Tibial artery (tissue), 4 donors: ENCODE measurements around the gene HACD3.
A peak's percentile ranks its signal among the peaks of the same experiment; 100 is the strongest.

Experiments used
- DNase-seq, 2 donors: peaks; one replicate each; pipeline ENCODE4 v3.0.0-alpha.2; 2019
- H3K27ac ChIP-seq, 2 donors: fragments of 200-600 bp; sonication (generic) in 1 of 2; 1 replicate in 1 of 2; 2 replicates in 1 of 2; pipeline ENCODE4 v1.5.1; 2018 to 2019; ENCODE audit warnings: mild to moderate bottlenecking in 1 of 2
- H3K27me3 ChIP-seq, 2 donors: fragments of 200-600 bp; sonication (generic) in 1 of 2; one replicate each; pipeline versions ENCODE4 v1.5.1 to v1.6.0; 2016 to 2019
- H3K36me3 ChIP-seq, 3 donors: fragments of 200-600 bp; sonication (generic) in 2 of 3; one replicate each; pipeline ENCODE4 v1.5.1; 2016 to 2019; ENCODE audit warnings: mild to moderate bottlenecking in 2 of 3
- H3K4me1 ChIP-seq, 4 donors: fragments of 200-600 bp; sonication (generic) in 2 of 4; 1 replicate in 3 of 4; 2 replicates in 1 of 4; pipeline ENCODE4 v1.5.1; 2016 to 2019
- H3K4me3 ChIP-seq, 2 donors: fragments of 200-600 bp; sonication (generic) in 1 of 2; 1 replicate in 1 of 2; 2 replicates in 1 of 2; pipeline ENCODE4 v1.5.1; 2018 to 2019; ENCODE audit warnings: mild to moderate bottlenecking in 2 of 2
- H3K9me3 ChIP-seq, 3 donors: fragments of 200-600 bp; sonication (generic) in 1 of 3; one replicate each; pipeline ENCODE4 v1.5.1; 2016 to 2019
- CTCF ChIP-seq, 2 experiments: fragments of 200-600 bp in 1 of 2; fragments of 450-650 bp in 1 of 2; IDR thresholded peaks; one replicate each; pipeline ENCODE4 v1.5.1; 2017 to 2019; ENCODE audit warnings: antibody characterized with exemption in 2 of 2, mild to moderate bottlenecking in 1 of 2, moderate library complexity in 1 of 2
- intact Hi-C: fragments of 100-400 bp; cut with DNase I; formaldehyde crosslinking; loops from one replicate; pipeline ENCODE4 v1.15.0; 2023; ENCODE audit warnings: low total_unique reads

Gene HACD3

GRCh38 chr15:65603134-65603533 is 72.9 kb downstream of the HACD3 start:
- intact Hi-C loops: no loop called here
- H3K27me3 ChIP-seq: no peaks in the 10 kb centered on the region
- no peaks in the 10 kb centered on the region for H3K4me1 ChIP-seq
- no peak for TF ChIP-seq CTCF (IDR thresholded peaks at IDR 0.05)
- no peak overlapping the region for H3K27ac ChIP-seq
- no peak overlapping the region for H3K4me3 ChIP-seq
- DNase-seq: no peak
- no peaks in the 10 kb centered on the region for H3K9me3 ChIP-seq
- peaks cover 47 to 63% (median 52%) of the 10 kb centered on the region in 3 donors for H3K36me3 ChIP-seq

- intact Hi-C loops: no loop called here
- Histone ChIP-seq H3K27me3 (no peaks in the 10 kb centered on the region), H3K27ac (no peak overlapping the region), H3K36me3 (peaks cover 43 to 59% (median 47%) of the 10 kb centered on the region in 3 donors), H3K4me3 (no peak overlapping the region), H3K4me1 (no peaks in the 10 kb centered on the region), H3K9me3 (no peaks in the 10 kb centered on the region)
- no peak for DNase-seq
- TF ChIP-seq CTCF (IDR thresholded peaks at IDR 0.05): no peak
Observed at GRCh38 chr15:65603559-65603958, 73.3 kb downstream of the HACD3 start.

- peaks cover 0 to 5% (median 0%) of the 10 kb centered on the region in 3 donors for H3K36me3 ChIP-seq
- peak within 1 kb of the TSS; percentile 89 to 91 for H3K27ac ChIP-seq
- H3K27me3 ChIP-seq: no peaks in the 10 kb centered on the region
- peaks cover 0 to 28% (median 20%) of the 10 kb centered on the region in 4 donors for H3K4me1 ChIP-seq
- TF ChIP-seq CTCF (IDR thresholded peaks at IDR 0.05): peak; percentile 46 to 53
- intact Hi-C loops: loop anchor here (5.0 kb wide), 1 partner anchor 1449 kb away; the partner anchor contains the start of gene PPIB
- peak within 1 kb of the TSS; percentile 70 to 77 for H3K4me3 ChIP-seq
- no peaks in the 10 kb centered on the region for H3K9me3 ChIP-seq
- DNase-seq: peak; percentile 97 to 99
Observed at GRCh38 chr15:65610871-65611718, 80.8 kb downstream of the HACD3 start, which contains the start of gene INTS14. Gene INTS14, minus strand, starts transcription at chr15:65611131. Its CDS starts 3,751 bp downstream, at chr15:65607380.

- no peak for DNase-seq
- peak overlapping the region; percentile 70 to 77 for H3K4me3 ChIP-seq
- no peak for TF ChIP-seq CTCF (IDR thresholded peaks at IDR 0.05)
- no peaks in the 10 kb centered on the region for H3K9me3 ChIP-seq
- peaks cover 0 to 2% (median 0%) of the 10 kb centered on the region in 3 donors for H3K36me3 ChIP-seq
- peaks cover 0 to 28% (median 20%) of the 10 kb centered on the region in 4 donors for H3K4me1 ChIP-seq
- H3K27me3 ChIP-seq: no peaks in the 10 kb centered on the region
- peak overlapping the region; percentile 89 to 91 for H3K27ac ChIP-seq
- intact Hi-C loops: loop anchor here (5.0 kb wide), 1 partner anchor 1450 kb away; the partner anchor contains the start of gene PPIB
Observed at GRCh38 chr15:65611888-65612615, 81.8 kb downstream of the HACD3 start.

- peak overlapping the region in 1 of 2 donors; percentile 91 for H3K27ac ChIP-seq
- no peaks in the 10 kb centered on the region for H3K9me3 ChIP-seq
- no peak overlapping the region for H3K4me3 ChIP-seq
- no peak for TF ChIP-seq CTCF (IDR thresholded peaks at IDR 0.05)
- H3K4me1 ChIP-seq: peaks cover 0 to 28% (median 20%) of the 10 kb centered on the region in 4 donors
- intact Hi-C loops: loop anchor here (5.0 kb wide), 1 partner anchor 1450 kb away; the partner anchor contains the start of gene PPIB
- no peaks in the 10 kb centered on the region for H3K27me3 ChIP-seq
- DNase-seq: no peak
- no peaks in the 10 kb centered on the region for H3K36me3 ChIP-seq
Observed at GRCh38 chr15:65612616-65612946, 82.3 kb downstream of the HACD3 start.
